Left renal pelvis (tissue), 4 donors: ENCODE measurements around the gene ZNF22. TPM values are rescaled to one million over a fixed set of nuclear protein-coding genes. Genes with fewer than 3 reads are reported as not detected.

Experiments used
- DNase-seq, 4 donors: peaks; one replicate each; pipeline ENCODE4 v3.0.0-alpha.2; 2013; ENCODE audit warnings: low read depth in 4 of 4, low spot score in 3 of 4
- polyA plus RNA-seq, 4 donors: library from polyadenylated mRNA; unstranded; fragments of 120-200 nt; gene quantifications; one replicate each; pipeline ENCODE4 v1.2.1, GENCODE V29; 2013; ENCODE audit not compliant: insufficient read length in 4 of 4

Gene ZNF22
- 100 to 1,000 TPM in 1 of 4 donors, 10 to 100 TPM in 3; 78.8 to 115 (median 87.6) TPM for polyA plus RNA-seq

DNA sequence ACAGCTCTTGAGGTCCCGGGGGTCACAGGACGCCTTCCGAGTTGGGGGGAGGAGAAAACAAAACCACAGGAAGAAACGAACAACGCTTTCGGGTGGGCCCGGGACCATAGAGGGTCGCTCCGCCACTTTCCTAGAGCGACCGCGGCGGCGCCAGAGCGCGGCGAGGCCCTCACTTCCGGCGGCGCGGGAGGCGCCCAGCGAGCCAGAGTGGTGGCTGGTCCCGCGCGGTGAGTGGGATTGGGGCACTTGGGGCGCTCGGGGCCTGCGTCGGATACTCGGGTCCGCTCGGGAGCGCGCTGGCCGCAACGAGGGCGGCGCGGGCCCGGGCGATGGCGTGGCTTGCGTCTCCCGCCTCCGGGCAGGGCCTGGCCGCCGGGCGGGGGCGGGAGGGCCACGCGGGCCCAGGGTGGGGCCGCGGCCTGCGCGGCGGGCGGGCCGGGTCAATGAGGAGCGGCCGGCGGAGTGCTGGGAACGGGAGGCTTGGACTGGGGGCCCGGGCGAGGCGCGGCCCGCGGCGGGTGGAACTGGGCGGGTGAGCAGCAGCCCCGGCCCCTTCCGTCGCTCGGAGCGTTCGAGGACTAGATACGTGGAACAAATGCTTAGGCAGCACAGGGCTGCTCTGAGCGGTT, at the start of gene ZNF22:
TSS of gene ZNF22 (plus strand) at position 172 of the 629 bp plus-strand sequence. CDS start 2,446 bp downstream, outside the sequence.
- DNase-seq: peak in 3 of 4 donors; percentile 73 to 80 (median 74)

DNA sequence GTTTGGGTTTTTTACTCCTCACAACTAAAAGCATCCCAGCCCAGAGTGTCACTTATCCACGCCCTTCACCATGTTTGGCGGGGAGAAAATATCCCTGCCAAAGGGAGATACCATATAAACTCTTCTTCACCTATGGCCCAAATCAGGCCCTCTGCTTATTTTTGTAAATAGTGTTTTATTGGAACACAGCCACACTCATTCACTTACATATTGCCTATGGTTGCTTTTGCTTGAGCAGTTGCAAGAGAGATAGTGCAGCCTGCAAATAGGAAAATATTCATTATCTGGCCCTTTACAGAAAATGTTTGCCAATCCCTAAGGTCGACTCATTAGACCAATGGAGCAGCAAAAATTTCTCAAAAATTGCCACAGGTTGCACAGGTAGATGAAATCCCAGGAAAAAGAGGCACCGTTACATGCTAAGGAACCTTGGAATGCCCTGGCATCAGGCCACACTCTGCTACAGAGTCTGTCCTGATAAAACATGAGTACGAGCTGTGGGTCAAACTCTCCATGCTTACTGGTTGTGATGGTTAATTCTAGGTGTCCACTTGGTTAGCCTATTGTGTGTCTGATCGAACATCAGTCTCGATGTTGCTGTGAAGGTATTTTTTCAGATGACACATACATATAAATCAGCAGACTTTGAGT, 49.0 kb upstream of the ZNF22 start:
- DNase-seq: no peak

DNA sequence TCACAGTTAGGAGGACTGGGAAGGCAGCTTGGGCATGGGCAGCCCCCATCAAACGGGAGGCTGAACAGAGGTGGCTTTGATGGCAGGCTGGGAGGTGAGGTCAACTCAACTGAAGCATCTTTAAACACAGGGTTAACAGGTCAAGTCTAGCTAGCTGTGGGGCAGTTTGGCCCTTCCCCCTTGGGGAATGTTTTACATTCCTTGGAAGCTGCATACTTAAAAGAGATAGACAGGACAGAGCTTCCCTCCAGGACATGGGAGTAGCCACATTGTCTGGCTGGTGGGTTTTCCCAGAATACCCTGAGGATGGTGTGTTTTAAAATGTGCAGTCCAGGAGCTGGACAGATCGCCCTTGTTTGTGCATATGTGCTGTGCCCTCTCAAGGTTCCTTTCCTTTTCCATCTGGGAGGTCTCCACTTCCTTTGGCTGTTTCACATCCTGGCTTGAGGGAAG, 47.9 kb upstream of the ZNF22 start:
- DNase-seq: no peak

DNA sequence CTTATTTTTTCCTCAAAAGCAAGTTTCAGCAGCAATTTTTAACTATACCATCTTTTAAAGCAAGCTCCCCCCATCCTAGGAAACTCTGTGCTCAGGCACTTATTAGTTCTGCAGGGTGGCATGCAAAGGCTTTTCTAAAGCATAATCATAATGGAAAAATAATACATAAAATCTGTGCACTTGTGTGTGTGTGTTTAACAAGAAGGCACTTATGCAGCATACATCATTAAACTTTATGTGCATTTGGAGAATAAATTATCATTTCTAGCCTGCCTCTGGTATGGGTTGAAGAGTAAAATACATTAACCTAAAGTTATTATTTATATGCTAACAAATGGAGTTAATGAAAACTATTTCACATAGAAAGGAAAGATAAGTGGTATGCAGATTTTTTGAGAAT, 46.7 kb upstream of the ZNF22 start:
- no peak for DNase-seq

DNA sequence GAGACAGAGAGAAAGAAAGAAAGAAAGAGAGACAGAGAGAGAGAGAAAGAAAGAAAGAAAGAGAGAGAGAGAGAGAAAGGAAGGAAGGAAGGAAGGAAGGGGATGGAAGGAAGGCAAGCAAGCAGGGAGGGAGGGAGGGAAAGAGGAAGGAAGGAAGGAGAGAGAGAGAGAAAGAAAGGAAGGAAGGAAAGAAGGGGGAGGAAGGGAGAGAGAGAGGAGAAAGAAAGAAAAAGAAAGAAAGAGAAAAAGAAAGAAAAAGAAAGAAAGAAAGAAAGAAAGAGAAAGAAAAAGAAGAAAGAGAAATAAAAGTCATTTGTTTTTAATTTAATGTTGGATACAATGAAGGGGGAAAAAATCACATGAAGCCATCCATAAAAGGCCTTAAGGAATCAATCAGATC, 45.8 kb upstream of the ZNF22 start:
- no peak for DNase-seq

DNA sequence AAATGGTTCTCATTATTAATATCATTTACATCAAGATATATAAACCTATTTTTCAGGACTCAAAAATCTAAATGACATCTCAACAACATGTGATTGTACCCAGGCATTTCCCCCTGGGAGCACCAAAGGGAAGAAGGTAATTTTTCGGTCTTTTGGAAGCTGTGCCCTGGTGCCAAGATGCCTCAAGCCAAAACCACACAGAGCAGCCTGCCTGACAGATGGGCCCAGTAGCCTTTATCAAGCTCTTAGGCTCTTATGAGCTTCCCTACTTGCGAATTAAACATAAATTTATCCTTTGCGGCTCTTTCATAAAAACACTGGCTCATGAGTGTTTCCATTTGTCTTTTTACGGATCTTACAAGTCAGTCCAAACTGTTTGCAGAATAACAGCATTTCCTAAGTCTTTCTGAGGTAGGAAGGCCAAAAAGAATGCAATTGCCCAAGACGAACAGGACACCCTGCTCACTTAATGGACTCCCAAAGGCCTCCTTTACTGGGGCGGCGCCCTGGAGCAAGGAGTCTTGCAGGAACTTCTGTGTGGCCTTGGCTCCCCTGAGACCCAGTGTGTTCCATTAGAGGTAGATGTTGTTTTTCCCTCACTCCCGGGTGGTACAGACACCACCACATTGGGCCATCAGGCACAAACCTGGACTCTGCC, 45.2 kb upstream of the ZNF22 start:
- DNase-seq: no peak

DNA sequence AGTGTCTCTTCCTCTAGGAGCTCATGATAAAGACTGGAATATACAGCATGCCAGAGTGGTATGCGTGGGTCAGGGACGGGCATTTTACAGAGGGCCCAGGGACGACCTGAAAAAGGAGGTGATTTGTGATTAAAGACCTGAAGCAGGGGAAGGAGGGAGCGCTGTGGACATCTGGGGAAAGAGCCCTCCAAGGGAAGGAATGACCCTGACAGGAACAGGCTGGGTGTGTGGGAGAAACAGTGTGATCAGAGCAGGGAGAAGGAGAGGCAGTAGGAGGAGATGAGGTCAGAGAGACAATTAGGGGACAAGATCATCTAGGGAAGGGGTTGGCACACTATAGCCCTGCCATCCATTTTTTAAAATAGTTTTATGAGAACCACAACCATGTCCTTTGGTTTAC, 44.5 kb upstream of the ZNF22 start:
- DNase-seq: no peak

DNA sequence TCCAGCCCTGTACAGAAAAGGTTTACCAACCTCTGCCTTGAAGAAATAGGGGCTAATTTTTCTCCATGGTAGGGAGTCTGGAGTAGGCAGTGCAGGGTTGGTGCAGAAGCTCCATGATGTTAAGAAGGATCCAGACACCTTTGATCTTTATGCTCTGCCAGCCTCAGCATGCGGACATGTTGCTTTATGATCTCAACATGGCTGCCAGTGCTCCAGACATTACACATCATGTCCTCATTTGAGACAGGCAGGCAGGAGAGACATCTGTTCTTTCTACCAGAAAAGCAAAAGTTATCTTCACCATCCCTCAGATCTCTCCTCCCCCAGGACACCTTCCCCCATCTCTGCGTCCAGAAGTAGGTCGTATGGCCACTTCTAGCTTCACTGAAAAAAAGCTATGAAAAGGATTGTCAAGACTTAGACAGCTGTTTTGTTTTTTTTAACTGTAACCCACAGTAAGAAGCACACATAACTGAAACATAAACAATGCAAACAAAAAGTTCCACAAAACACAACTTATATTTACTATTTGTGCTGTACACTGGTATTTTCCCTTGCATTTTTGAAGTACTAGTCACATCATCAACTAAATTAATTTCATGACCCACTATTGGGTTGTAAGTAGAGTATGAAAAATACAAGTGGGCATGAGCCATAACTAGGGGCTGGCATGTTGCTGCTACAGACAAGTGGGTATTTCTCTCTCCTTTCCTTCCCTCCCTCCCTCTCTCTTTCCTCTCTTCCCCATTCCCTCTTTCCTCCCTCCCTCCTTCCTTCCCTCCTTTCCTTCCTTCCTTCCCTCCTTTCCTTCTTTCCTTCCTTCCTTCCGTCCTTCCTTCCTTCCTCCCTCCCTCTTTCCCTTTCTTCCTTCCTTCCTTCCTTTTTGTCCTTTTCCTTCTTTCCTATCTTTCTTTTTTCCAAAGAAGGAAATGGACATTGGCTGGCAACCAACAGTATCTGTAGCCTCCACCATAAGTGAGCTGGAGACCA, 43.7 kb upstream of the ZNF22 start:
- no peak for DNase-seq

DNA sequence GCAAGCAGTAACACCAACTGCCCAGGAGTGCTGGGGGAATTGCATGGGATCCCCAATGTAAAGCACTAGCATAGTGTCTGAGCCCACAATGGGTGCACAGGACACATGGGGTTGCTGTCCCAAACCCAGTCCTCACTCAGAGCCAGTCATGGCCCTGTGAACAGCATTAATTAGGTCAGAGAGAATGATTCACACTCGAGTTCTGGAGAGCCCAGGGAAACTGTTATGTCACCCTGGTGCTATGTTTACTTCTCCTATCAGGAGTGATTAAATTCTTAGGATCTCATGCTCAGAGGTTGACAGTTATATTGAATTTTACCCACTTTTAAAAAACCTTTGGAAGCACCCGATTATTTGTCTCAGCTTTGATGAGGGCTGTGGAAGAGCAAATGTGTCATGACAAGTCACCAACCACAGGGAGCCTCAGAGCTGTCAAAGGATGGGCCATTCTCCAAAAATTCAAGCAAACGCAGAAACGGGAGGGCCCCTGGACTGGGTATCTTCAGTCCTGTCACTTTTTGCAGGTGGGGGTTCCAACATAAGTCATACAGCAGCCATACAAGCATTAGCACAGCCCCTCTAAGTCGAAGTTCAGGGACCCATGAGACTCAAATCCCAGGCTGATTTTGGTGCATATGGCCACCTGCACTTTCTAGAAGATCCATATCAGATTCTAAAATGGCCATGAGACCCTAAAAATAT, 42.4 kb upstream of the ZNF22 start:
- DNase-seq: no peak

DNA sequence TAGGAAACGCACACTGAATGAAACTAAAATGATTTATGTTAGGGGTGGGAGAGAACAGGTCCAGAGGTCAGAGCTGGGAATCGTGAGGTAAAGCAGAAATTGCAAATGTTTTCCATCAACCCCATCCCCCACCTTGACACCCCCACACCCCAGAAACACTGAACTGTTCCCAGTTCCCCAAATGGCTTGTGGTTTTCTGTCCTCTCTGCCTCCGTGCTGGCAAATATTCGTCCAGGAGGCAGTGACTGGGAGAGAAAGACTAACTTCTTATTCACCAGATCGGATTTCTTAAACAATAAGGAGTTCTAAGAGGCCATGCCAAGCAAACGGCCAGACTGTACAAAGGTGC, 41.9 kb upstream of the ZNF22 start:
- DNase-seq: no peak

DNA sequence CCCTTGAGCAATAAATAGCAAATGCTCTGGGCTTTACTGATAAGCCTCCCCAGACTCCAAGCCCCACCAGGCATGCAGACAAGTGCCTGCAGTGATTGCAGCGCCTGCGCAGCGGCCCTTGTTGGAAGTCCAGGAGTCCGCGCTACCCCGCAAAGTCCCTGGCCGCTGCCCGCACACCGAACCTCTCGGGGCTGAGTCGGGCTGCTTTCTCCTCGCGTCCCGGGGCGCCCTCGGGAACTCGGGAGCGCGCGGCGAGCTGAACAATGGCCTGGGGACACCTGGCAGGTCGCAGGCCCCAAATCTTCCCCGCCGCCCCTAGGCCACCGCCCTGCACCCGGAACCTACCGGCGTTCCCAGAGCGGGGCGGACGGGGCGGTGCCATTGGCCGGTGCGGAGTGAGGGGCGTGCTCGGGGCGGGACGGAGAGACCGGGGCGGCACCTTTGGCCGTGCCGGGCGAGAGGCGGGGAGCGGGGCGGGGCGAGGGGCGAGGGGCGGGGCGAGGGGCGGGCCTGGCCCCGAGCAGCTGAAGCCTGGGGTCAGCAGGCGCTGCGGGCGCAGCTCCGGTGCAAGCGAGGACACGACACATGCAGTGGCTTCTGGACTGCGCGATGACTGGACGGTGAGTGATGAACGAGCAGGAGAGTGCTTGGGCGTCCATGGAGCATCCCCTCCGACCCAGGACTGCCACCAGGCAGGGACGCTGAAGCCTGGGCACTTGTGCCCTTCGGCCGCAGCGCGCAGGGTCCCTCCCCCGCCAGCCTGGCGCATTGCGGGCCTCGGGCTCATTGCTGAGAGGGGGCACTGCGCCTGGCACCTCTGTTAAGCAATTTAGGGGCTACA, 41.3 kb upstream of the ZNF22 start, which contains the start of gene RASSF4:
TSS of gene RASSF4 (plus strand) at position 556 of the 841 bp plus-strand sequence. CDS start 10,401 bp downstream, outside the sequence.
- DNase-seq: no peak

DNA sequence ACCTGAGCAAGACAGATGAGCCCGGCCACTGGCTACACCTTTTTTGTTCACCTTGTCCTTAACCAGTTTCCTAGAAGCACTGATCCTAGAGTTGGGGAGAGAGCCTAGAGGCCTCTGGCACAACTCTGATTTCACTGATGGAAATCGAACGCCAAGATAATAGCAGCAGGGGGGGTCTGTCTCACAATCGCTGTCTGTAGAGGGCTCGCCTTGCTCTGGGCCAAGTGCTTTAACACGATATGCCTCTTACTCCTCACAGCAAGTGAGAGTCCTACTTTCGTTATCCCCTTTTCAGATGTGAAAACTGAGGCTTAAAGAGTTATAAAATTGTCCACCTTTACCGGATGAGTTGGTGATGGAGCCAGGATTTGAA, 40.6 kb upstream of the ZNF22 start:
- no peak for DNase-seq

DNA sequence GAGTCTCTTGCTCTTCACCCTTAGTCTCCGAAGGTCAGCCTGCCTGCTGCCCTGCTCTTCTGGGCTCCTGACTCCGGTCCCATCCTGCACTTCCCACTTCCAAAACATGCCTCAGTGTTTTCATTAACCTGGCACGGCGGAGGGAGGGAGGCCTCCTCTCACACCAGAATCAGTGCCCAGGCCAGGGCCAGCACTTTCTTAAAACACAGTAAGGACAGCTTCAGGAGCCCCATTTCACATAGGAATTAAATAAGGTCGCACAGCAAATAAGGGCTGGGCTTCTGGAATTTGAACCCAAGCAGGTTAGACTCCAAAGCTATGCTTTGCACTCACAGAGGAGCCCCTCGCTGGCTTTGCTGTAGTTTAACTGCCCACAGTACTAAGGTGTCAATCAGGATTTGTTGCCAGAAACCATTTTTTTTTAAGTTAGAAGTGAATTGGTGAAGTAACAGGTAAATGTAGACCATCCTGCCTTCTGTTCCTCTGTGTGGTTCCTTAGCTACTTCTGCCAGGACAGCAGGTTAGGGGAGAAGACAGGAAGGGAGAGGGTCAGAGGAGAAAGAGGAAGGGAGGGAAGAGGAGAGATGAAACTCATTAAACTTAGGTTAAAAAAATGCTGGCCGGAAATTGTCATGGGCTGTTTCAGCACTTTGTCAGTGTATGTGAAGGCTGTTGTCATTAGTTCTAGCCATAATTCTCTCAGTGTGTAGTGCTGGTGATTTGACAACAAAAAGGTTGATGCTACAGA, 40.1 kb upstream of the ZNF22 start:
- no peak for DNase-seq

DNA sequence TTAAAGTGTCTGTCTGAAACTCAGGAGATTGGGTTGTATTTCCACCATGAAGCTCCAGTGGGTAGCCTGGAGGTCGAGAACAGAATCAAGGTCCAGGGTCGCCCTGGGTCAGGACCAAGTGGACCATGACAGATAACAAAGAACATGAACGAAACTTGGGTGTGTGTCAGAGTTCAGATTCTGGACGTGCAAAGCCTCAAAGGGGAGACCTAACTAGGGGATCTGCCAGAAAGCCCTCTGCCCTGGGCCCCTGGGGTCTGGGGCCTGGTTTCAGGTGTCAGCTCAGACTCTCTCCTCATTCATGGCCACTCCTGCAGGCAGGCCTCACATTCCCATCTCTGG, 39.5 kb upstream of the ZNF22 start:
- no peak for DNase-seq

DNA sequence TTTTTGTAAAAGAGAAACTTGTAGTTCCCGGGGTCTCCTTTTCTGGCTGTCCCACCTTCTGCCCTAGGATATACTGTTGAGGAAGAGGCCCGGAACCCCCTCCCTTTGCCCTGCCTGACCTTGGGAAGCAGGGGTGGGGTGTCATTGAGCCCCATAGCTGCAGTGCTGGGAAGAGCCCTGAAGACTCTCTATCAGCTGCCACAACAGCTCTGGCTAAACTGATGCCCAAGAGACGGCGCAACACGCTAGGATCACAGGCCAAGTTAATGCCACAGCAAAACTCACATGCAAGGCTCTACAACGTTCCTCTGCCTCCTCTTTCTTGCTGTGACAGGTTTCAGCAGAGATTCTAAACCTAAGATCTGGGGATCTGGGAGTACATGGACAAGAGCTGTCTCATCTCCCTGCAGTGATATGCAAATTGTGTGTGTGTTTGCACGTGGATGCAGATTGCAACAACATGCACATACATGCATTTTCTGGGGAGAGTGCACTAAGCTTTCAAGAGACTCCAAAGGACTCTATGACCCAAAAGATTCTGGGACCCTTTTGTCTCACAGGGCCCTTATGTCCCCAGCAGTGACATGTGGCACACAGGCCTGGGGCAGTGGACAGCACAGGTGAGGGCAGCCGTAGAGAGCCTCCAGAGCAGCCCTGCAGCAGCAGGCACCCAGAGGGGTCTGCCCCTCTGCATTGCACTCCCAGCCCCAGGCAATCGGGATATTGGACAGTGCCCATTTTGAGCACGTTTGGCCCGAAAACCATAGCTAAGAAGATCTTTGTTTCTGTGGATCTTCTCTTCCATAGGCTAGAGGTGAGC, 38.6 kb upstream of the ZNF22 start:
- no peak for DNase-seq

DNA sequence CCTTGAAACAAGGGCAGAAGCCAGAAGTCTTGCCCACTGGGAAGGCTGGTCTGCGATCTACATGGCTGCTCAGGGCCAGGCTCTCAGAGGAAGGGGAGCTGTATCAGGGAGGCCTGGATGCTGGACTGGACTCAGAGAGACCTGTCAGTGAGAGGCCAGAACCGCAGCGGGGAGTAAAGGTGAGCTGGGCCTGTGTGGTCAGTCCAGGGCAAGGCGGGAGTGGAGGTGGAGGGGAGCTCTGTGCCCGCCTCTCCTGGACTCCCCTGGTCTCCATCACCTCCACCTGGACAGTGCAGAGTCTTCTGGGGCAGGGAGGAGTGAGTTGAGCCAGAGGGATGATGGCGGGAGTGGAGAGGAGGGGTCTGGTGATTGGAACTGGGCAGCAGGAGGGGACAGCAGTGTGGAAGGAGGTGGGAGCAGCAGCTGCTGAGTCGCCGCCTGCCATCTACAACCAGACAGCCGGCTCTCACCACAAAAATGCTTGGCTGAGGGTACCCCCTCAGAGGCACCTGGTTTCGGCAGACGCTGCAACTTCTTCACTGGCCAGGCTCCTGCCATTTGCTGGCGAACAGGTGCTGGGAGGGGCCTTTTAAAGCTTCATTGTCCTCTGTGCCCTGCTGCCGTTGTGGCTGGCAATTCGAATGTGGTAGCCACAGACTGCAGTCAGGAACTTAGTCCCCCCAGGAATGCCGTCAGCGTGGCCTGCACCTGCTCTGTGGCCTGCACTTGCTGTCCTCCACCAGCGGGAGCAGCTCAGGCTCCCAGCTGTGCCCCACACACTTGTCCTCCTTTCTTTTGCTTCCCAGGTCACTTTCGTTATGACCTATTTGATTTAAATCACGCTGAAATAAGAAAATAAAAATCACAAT, 37.6 kb upstream of the ZNF22 start:
- no peak for DNase-seq
